Coronary artery (tissue), 2 donors: ENCODE data around the gene ENPEP.
A peak's percentile ranks its signal among the peaks of the same experiment; 100 is the strongest.
"Not testable (repeated sequence)": the region's sequence is repeated elsewhere in the genome, so short reads cannot be mapped to it uniquely, and the experiment has no call there.

Experiments
- DNase-seq: peaks from one replicate; pipeline ENCODE4 v3.0.0-alpha.2; 2017; ENCODE audit warnings: low spot score
- H3K27ac ChIP-seq, 2 donors: fragments of 200-600 bp; sonication (generic); one replicate each; pipeline ENCODE4 v1.5.1; 2016 to 2019
- H3K4me3 ChIP-seq: fragments of 200-600 bp; sonication (generic); 2 replicates; pipeline ENCODE4 v1.5.1; 2016; ENCODE audit warnings: mild to moderate bottlenecking, moderate library complexity
- TF ChIP-seq, protein P1 (sequence below): fragments of 200-600 bp; sonication (generic); IDR thresholded peaks from one replicate; pipeline ENCODE4 v1.5.1; 2019; ENCODE audit warnings: antibody characterized with exemption

Gene ENPEP

DNA sequence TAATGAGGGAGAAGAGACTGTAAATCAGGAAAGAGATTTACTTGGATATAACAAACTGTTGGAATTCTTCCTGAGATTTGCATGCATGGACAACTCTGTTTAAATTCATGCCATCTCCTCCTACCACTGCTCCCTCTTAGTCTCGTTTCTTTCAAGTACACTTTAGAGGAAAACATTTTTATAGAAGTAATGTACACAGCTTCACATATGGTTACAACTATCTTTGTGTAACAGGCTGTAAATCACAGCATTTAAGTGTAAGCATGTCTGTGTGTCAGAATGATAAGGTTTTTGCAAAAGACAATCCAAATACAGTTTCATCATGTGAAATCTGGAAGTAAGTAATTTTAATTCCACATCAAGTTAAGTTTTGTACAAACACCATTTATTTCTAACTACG is 21.5 kb upstream of the ENPEP start:
- TF ChIP-seq, protein P1, sequence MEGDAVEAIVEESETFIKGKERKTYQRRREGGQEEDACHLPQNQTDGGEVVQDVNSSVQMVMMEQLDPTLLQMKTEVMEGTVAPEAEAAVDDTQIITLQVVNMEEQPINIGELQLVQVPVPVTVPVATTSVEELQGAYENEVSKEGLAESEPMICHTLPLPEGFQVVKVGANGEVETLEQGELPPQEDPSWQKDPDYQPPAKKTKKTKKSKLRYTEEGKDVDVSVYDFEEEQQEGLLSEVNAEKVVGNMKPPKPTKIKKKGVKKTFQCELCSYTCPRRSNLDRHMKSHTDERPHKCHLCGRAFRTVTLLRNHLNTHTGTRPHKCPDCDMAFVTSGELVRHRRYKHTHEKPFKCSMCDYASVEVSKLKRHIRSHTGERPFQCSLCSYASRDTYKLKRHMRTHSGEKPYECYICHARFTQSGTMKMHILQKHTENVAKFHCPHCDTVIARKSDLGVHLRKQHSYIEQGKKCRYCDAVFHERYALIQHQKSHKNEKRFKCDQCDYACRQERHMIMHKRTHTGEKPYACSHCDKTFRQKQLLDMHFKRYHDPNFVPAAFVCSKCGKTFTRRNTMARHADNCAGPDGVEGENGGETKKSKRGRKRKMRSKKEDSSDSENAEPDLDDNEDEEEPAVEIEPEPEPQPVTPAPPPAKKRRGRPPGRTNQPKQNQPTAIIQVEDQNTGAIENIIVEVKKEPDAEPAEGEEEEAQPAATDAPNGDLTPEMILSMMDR, result no peak
- DNase-seq, result no peak
- Histone ChIP-seq H3K4me3 (no peak overlapping the region), H3K27ac (no peak overlapping the region)

DNA sequence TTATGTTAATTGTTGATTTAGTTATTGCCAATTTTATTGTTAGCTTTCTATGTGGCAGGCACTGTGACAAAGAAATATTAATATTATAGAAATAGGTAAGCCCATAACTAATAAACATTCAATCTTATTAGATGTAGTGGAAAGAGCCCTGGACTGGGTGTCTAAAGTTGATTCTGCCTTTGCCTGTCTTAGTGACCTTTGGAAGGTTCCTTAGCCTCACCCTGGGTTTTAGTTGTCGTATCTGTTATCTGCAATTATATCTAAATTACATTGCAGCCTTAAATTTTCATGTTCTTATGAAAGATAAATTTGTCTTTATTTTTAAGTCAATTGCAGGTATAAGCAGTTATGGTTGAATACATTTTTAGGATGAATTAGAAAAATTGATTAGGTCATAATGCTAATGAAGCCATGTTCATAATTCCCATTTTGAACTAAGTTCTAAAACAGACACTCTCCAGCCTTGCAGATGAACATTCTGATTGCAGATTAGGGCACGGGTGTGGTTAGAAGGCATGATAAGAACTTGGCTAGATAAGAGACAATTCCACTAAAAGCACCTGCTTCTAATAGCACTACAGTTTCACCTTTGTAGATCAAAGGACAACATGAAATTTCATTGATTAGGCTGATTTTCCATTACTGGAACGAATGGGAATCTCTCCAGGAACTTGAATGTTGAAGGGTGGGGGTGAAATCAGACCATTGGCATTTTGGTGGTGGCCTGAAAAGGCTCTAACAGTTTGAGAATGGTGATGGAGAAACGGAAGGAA is 17.3 kb upstream of the ENPEP start:
- Histone ChIP-seq H3K27ac (no peak overlapping the region), H3K4me3 (no peak overlapping the region)
- no peak for DNase-seq
- TF ChIP-seq, protein P1, result no peak

DNA sequence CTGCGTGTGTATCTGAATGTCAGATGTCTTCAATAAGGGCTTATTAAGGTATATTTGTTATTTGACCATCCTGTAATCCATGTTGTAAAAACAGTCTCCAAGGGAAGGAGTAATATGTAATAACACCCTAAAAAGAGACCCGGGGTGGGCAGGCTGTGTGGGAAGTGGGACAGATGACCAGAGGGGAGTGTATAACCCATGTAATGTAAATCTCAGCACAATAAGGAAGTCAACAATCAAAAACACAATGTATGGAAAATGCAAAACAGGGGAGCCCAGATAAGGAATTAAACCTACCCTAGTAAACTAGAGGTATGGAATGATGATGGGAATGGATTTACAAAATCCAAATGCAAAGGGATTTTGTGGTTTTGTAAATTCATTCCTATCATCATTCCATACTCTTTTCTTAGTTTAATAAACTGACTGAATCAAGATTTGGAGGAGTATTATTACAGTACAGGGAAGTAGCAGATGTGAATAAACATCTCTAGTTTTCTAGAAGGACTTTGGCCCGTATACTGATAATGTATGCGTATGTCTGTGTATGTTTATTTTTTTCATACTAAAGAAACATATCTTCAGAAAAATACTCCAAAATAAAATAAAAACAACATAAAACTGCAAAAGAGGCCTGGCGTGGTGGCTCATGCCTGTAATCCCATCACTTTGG is 15.7 kb upstream of the ENPEP start:
- no peak for DNase-seq
- H3K4me3 ChIP-seq, result no peak overlapping the region
- no peak overlapping the region for H3K27ac ChIP-seq
- TF ChIP-seq, protein P1, result no peak

DNA sequence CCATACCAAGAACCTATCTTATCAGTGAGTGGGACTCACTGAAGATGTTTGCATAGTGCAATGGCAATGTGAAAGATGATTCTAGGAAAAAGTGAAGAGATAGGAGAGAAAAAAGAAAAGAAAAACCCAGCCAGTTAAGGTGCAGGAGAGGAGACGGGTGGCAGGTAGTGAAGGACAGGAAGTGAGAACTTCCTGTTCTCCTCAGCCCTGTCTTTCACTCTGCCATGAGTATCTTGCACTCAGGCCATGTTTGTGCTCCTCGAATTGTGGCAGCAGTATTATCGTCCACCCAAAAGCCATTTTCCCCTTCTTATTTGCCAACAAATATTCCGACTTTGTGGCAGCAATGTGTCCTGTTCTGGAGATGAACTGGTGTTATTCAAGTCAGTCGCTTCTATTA is 8.6 kb upstream of the ENPEP start:
- DNase-seq, result no peak
- TF ChIP-seq, protein P1, result no peak
- H3K27ac ChIP-seq, result no peak overlapping the region
- H3K4me3 ChIP-seq, result no peak overlapping the region

DNA sequence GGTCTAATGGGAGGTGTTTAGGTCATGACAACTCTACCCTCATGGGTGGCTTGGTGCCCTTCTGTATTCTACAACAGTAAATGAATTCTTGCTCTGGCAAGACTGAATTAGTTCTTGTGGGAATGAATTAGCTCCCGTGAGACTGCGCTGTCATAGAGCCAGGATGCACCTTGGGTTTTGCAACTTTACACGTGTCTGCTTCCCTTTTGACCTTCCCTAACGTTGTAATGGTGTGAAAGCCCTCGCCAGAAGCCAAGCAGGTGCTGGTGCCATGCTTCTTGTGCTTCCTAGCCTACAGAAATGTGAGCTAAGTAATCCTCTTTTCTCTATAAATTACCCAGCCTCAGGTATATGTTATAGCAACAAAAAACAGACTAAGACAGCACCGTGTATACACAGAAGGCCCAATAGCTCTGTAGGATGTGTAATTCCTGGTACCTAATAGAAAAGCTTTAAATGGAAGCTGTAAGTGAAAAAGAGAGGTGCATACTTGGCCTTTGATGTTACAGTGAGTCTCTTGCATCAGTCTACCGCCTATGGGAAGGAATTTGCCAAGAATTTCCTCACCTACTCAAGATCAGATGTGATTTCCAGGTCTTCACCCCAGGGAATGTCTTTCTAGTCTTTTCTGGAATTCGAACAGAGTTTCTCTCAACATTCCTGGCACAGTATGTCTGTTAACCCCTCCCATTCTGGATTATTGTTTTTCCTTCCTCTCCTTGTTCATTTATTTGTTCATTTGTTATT is 3.2 kb upstream of the ENPEP start:
- Histone ChIP-seq H3K4me3 (no peak overlapping the region), H3K27ac (no peak overlapping the region)
- DNase-seq, result no peak
- TF ChIP-seq, protein P1, result no peak

DNA sequence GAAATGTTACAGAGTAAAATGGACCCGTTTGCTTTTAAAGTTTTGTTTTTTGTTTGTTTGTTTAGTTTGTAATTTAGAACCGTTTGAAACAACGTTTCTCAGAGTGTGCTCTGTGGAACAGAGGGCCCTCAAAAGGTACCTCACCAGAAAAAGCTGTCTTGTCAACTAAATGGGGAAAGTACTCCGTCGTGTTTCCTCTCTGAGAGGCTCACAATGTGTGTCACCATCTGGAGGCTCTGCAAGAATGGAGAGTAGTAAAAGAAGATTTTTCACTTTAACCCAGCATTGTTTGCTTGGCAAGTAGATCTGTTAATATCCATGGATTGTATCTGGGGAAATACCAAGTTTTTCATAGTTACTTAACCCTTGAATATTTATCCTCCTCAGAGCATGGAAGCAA is 1.5 kb upstream of the ENPEP start:
- TF ChIP-seq, protein P1, result no peak
- no peak overlapping the region for H3K27ac ChIP-seq
- H3K4me3 ChIP-seq, result no peak overlapping the region
- DNase-seq, result no peak

DNA sequence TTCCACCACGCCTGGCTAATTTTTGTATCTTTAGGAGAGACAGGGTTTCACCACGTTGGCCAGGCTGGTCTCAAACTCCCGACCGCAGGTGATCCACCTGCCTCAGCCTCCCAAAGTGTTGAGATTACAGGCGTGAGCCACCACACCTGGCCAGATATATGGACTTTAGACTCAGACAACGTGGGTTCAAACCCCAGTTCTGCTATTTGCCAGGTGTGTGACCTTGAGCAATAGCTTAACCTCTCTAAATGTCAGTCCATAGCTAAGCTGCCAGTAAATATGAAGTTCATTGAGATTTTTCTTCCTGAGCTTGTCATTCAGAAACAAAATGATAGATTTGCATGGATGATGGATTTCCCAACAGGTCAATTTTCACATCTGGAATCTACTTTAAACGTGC is 875 bp upstream of the ENPEP start:
- not testable (repeated sequence) for H3K4me3 ChIP-seq
- peak overlapping the region in 1 of 2 donors; percentile 80 for H3K27ac ChIP-seq

More for the DNA sequence above, 875 bp upstream of the ENPEP start:
- not testable (repeated sequence) for DNase-seq
